Activated CD4-positive, alpha-beta T cell treated with anti-CD3 and anti-CD28 coated beads for 48 hours (primary cell): ENCODE measurements around the gene ANKRD36C.
"Not testable (repeated sequence)": the region's sequence is repeated elsewhere in the genome, so short reads cannot be mapped to it uniquely, and the experiment has no call there.

ENCODE experiments used
- DNase-seq: peaks from one replicate; pipeline ENCODE4 v3.0.0-alpha.2; 2020

The ANKRD36C gene

DNA sequence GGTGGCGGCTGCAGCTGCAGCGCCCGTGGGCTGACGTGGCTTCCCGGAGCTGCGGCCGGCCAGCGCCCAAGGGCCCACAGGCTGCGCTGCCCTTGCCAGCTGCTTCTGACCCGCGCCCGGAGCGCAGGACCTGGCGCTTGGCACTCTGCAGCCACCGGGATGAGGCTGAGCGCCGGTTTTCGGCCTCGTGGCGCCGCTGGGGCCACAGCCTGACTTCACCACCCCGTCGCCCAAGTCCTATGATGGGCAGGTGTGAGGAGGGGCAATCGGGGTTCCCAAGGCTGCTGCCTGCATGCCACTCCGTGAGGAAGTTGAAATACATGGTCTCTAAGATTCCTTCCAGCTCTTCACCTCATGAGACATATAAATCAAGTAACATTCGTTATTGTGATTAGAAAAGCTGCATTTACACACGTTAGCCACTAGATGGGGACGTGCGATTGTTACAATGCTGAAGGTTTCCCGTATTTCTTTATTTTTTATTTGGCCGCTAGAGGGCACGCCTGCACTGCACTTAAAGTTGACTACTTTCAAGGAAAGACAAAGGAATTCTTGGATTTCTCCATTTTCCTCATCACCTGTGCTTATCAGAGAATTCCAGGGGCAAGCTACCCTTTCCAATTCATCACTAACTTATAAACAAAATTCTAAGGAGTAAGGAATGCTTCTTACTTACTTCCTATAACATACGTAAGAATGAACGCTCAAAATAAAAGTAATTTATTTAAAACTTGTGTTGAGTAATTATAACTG lies 1.1 kb upstream of the ANKRD36C start:
- DNase-seq = peak; percentile 58

DNA sequence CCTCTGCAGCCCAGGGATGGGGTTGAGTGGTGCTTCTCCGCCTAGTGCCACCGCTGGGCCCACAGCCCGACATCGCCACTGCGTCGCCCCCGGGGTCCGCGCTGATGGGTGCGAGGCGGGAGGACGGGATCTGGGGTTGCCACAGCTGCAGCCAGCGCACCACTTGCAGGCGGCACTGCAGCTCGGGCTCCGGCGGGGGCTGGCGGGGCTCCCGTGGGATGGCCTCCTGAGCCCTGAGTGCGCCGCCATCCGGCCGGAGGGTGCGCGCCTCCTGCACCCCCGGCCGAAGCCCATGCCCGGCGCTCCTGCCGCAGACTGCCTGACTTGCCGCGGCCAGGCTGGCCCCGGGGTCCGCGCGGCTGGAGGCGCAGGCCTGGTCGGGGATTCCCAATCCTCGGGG lies 478 bp upstream of the ANKRD36C start:
- DNase-seq = peak; percentile 46

DNA sequence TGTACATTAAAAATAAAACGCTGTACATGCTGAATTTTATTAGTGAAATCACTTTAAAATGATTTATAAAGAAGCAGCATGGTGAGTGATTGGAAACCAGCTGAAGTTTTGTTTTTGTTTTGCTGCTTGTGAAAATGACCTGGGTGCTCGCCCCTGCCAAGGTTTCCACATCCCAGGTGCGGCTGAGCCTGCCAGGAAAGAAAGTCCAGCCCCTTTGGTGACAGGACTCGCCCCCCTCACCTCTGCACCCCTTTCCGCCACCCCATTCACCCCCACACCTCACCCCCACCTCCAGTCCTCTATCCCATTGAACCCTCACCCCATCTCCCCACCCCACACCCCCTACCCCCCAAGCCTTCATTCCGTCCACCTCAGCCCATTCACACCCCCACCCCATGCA lies 740 bp downstream of the ANKRD36C start:
- peak; percentile 13 for DNase-seq

DNA sequence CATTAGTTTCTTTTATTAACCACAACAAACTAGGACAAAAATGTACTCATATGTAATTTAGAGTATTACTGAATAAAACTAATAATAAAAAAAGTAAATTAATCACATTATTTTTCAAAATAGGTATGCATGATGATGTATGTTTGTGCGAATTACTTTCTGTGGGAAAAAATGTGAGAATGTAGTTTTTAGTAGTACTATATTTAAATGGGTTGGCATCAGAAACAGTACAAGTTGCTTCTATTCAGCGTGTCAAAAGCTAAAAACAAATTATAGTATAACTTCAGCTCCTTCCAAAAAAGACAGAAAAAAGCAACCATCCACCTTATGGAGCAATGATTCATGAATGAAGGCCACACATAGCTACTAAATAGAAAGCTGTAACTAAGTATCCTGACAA lies 40.0 kb downstream of the ANKRD36C start:
- not testable (repeated sequence) for DNase-seq

DNA sequence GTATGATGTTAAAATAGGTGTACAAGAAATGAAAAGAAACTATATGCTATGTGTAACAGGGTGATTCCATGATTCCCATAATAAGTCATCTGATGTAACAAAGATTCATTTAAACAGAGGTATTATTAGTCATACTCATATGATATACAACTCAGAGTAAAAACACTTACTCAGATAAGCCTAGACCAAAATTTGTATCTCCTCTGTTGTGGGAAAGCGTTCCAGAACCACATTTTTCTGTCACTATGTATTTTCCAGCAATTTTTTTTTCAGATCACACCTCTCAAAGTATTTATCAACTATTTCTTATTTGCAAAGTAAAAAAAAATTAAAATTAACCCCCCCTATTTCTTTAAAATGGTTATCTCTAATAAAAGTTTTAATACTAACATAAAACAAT lies 43.6 kb downstream of the ANKRD36C start:
- DNase-seq = not testable (repeated sequence)

DNA sequence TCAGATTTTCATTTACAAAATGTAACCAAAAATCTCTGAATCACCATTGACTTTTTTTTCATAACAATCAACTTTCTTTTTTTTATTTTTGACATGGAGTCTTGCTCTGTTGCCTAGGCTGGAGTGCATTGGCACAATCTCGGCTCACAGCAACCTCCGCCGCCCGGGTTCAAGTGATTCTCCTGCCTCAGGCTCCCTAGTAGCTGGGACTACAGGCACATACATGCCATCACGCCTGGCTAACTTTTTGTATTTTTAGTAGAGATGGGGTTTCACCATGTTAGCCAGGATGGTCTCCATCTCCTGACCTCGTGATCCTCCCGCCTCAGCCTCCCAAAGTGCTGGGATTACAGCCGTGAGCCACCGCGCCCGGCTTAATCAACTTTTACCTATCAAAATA lies 51.7 kb downstream of the ANKRD36C start:
- DNase-seq = not testable (repeated sequence)

DNA sequence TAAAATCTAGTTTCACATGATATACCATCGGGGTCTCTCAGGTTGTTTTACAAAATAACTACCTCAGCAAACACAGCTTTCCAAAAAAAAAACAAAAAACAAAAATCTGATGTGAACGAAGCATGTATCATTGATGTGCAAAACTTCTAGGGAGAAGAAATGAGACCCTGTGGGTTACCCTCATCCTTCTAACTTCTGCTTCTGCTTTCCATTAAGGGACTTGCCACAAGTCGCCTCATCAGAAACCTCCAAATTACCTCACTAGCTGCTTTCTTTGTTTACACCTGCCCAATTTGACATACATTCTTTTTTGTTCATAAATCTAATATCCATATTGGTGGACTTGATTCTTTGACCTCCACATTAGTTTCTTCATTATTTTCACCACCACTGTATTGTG lies 60.9 kb downstream of the ANKRD36C start:
- DNase-seq = not testable (repeated sequence)

DNA sequence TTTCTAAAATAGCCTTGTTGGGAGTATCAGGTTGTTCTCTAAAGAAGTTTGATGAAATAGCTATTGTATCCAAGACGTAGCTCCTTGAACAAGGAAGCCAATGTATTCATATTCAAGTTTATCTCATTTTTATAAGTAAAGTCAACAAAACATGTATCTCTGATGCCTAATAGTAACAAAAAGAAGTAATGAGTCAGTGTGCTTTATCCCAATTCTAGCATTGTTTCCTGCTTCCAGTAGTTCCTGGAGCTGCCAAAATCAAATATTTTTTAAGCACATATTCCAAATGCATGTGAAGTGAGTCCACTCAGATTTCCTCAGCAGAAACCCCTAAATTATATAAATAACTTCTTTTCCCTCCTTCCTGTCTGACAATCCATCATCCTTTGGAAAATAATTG lies 74.6 kb downstream of the ANKRD36C start:
- not testable (repeated sequence) for DNase-seq

DNA sequence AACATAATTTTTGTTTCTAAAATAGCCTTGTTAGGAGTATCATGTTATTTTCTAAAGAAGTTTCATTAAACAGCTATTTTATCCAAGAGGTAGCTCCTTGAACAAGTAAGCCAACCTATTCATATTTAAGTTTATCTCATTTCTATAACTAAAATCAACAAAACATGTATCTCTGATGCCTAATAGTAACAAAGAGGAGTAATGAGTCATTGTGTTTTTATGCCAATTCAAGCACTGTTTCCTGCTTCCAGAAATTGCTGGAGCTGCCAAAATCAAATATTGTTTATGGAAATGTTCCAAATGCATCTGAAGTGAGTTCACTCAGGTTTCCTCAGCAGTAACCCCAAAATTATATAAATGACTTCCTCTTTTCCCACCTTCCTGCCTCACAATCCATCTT lies 76.5 kb downstream of the ANKRD36C start:
- DNase-seq = not testable (repeated sequence)

DNA sequence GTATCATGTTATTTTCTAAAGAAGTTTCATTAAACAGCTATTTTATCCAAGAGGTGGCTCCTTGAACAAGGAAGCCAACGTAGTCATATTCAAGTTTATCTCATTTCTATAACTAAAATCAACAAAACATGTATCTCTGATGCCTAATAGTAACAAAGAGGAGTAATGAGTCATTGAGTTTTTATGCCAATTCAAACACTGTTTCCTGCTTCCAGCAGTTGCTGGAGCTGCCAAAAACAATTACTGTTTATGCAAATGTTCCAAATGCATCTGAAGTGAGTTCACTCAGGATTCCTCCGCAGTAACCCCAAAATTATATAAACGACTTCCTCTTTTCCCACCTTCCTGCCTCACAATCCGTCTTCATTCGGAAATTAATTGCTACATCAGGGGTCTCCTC lies 80.2 kb downstream of the ANKRD36C start:
- DNase-seq = not testable (repeated sequence)

DNA sequence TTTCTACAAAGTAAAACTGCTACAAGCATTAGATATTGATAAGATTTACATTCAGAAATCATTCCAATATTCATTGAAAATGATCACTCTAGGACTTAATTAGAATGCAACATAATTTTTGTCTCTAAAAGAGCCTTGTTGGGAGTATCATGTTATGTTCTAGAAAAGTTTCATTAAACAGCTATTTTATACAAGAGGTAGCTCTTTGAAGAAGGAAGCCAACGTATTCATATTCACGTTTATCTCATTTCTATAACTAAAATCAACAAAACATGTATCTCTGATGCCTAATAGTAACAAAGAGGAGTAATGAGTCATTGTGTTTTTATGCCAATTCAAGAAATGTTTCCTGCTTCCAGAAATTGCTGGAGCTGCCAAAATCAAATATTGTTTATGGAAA lies 97.2 kb downstream of the ANKRD36C start:
- DNase-seq = not testable (repeated sequence)

DNA sequence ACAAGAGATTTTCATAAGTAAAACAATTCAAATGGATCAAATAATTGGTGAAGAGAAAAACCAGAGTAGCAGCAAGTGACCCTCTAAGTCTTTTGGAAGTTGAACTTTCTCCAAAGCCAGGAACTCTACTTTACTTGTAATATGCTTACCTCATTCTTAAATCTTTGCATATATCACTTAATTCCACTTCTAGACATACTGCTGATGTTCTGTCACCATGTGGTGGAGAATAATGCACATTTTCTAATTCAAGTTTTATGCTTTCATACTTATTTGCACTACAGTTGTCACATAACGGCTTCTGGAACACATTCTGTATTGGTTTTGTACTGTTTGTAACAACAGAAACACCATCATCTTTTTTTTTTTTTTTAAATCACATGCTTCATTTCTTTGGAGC lies 123.7 kb downstream of the ANKRD36C start:
- DNase-seq = not testable (repeated sequence)

DNA sequence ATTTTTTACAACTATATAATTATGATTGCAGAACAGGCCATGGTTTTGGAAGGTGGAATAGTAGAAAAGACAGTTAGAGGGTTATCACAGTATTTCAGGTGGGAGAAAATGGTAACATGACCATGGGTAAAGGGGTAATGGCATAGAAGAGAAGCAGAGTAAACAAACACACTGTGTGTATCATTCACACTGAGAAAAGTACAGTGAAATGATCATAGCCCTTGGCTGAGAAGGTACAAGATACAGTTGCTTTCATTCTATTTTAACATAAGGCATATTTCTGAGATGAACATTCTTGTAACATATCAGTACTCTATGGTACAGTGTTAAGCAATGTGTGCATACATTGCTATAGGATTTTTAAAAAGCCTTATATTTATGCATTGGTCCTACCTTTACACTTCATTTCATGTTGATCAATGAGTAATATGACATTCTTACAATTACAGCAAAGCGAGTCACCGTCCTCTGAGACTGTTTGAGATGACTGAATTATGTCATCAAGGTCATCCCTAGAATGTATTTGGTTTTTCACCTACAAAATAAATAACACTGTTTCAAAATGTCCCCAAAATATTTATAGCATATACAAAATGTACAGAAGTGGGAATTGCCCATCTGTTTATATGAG lies 124.5 kb downstream of the ANKRD36C start:
- DNase-seq = not testable (repeated sequence)

DNA sequence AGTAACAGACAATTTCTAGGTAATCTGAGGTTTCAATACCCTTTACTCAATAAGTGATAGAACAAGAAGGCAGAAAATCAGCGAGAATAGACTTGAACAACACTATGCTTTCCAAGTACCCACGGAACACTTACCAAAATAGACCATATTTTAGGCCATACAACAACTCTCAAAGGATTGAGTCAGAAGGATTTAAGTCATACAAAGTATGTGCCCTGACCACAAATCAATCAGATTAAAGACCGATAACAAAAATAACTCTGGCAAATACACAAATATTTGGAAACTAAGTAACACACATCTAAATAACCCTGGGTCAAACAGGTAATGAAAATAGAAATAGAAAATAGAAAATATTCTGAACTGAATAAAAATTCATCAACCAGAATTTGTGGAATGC lies 129.5 kb downstream of the ANKRD36C start:
- DNase-seq = not testable (repeated sequence)

DNA sequence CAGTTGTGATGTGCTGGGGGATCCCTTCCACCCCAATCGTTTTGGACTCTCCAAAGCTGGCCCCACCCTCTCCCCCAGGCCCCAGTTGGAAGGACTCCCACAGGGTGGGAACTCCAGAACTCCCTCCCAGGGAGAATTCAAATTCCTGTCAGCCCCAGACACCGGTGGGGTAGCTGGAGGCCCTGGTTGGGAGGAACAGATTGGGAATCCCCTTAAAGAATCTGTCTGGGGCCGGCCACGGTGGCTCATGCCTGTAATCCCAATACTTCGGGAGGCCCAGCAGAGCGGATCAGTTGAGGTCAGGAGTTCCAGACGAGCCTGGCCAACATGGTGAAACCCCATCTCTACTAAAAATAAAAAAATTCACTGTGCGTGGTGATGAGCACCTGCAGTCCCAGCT lies 155.5 kb downstream of the ANKRD36C start:
- no peak for DNase-seq

DNA sequence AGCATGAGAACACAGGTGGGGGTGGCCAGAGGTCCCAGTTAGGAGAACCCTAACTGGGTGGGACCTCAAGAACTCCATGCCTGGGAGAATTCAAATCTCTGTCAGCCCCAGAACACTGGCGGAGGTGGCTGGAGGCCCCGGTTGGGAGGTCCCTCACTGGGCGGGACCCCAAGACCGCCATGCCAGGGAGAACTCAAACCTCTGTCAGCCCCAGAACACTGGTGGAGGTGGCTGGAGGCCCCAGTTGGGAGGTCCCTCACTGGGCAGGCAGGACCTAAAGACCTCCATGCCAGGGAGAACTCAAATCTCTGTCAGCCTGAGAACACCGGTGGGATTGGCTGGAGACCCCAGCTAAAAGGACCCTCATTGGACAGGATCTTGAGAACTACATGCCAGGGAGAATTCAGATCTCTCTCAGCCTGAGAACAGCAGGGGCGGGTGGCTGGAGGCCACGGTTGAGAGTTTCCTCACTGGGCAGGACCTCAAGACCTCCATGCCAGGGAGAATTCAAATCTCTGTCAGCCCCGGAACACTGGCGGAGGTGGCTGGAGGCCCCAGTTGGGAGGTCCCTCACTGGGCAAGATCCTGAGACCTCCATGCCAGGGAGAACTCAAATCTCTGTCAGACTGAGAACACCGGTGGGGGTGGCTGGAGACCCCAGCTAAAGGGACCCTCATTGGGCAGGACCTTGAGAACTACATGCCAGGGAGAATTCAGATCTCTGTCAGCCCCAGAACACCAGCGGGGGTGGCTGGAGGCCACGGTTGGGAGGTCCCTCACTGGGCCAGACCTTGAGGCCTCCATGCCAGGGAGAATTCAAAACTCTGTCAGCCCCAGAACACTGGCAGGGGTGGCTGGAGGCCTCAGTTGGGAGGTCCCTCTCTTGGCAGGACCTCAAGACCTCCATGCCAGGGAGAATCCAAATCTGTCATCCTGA lies 157.3 kb downstream of the ANKRD36C start:
- DNase-seq = not testable (repeated sequence)

DNA sequence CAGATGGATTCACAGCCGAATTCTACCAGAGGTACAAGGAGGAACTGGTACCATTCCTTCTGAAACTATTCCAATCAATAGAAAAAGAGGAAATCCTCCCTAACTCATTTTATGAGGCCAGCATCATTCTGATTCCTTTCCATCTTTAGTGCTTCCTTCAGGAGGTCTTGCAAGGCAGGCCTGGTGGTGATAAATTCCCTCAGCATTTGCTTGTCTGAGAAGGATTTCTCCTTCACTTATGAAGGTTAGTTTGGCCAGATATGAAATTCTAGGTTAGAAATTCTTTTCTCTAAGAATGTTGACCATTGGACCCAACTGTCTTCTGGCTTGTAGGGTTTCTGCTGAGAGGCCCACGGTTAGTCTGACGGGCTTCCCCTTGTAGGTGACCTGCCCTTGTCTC lies 167.4 kb downstream of the ANKRD36C start:
- not testable (repeated sequence) for DNase-seq

DNA sequence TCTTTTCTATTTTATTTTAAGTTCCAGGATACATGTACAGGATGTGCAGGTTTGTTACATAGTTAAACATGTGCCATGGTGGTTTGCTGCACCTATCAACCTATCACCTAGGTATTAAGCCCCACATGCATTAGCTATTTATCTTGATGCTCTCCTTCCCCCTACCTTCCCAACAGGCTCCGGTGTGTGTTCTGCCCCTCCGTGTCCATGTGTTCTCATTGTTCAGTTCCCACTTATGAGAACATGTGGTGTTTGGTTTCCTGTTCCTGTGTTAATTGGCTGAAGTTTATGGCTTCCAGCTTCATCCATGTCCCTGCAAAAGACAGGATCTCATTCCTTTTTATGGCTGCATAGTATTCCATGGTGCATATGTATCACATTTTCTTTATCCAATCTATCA lies 174.1 kb downstream of the ANKRD36C start:
- DNase-seq = not testable (repeated sequence)

DNA sequence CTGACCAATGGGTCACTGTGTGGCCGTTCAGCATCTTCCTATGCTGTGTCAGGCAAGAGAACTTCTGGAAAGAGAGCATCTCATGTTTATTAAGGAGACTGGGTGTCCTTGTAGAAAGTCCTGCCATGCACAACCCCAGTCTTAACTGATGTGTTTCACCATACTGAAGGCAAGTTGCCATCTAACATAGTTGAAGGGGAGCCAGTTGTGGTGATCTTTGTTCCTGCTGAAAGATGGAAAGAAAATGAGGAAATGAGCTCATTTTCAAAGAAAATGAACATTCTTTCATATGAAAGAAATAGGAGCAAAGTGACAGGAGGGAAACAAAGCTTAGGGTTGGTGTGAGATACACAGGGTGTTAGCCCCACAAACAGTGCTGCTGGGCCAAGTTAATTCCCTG lies 178.3 kb downstream of the ANKRD36C start:
- DNase-seq = not testable (repeated sequence)

DNA sequence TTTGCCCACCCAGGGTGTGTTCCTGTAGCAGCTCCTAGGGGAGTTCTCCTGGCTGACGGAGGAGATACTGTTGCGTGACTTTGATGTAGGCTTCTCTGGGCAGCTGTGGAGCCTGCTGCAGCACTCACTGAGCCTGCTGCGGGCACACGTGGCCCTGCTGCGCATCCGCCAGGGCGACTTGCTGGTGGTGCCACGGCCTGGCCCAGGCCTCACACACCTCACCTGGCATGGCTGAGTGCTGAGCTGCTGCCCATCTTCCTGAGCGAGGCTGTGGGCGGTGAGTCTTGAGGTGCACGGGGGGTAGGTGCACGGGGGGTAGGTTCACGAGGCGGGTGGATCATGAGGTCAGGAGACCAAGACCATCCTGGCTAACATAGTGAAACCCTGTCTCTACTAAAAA lies 191.7 kb downstream of the ANKRD36C start:
- DNase-seq = no peak

DNA sequence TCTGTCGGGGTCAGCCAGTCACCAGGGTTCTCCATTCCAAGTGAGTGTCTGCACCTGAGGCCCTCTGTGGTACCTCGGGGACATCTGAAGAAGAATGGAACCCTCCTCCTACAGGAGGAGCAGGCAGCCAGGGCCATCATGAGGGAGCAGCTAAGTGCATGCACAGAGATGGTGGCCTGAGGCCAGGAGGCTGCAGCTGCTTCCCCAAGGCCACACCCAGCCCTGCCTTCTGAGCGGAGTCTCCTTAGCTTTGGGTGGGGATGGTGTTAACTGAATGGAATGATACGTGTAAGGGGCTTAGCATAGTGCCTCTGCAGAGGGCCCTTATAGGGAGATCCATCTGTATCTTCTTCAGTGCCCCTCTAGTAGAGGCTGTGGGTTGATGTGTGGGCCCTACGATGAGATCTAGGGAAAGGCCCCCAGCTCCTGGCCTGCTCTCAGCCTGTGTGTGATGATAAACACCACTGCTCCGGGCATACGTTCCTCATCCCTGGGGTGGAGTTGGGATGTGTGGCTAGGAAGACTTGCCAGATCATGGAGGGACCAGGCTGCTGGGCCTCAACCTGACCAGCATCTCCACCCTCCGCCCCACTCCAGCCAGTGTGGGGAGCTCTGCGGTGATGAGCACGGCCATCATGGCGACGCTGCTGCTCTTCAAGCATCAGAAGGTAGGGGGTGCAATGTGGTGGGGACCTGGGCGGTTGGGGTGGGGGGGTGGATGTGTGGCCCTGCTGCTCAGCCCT lies 192.3 kb downstream of the ANKRD36C start:
- DNase-seq = not testable (repeated sequence)

DNA sequence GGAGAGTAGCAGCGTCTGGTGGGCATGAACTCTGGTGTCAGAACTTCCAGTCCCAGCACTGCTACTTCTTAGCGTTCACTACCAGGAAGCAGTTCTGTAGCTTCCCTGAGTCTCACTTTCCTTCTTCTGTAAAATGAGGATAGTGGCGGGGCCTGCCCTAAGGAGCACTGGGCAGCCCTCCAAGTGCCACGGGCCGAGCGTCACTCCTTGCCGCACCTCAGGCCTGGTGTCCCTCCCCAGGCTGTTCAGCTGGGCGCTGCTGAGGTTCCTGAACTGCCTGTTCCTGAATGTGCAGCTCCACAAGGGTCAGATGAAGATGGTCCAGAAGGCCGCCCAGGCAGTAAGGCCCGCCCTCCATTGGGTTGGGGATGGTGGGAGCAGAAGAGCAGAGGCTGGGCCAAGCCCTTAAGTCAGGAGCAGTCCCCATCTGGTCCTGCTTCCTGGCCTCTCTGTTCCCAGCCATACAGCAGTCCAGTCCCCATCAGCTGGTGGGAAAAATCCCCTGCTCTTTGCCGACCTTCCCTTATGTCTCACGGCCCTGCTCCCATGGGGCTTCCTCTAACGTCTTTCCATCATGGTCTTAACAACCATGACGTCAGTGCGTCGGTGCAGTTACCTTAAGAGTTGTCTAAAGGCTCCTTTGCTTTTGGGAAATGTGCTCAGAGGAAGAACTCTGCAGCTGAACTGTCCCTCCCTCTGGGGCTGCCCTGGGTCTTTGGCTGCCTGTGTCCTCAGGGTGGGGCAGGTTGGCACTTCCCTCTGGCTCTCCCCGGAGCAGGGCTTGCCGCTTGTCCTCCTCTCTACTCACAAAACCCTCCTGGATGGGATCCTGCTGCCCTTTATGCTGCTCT lies 195.2 kb downstream of the ANKRD36C start:
- DNase-seq = not testable (repeated sequence)
